GM12874 (cell line): ENCODE results near the gene SOBP.

Source experiments
- CTCF ChIP-seq: IDR thresholded peaks from 2 replicates; pipeline ENCODE4 v1.5.1; 2011; ENCODE audit warnings: low read depth, mild to moderate bottlenecking, control low read depth, low read length, moderate library complexity; ENCODE audit not compliant: insufficient read depth

Gene SOBP

DNA sequence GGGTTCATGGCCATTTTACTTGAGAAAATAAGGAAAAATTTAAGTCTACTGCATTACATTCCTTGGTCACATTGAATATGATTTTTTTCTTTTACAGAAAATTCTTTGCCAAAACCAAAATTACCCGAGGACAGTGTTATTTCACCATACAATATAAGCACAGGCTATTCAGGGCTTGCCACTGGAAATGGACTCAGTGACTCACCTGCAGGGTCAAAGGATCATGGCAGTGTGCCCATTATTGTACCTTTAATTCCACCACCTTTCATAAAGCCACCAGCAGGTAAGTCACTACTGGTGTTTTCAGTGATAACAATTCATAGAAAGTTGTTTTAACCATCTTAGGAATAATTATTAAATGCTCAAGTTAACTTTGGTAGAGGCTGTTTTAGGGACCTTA is 16.2 kb downstream of the SOBP start:
- TF ChIP-seq CTCF: no peak

- TF ChIP-seq CTCF: no peak
Measured at GRCh38 chr6:107509506-107509905, 19.6 kb downstream of the SOBP start.

GRCh38 chr6:107510108-107510507 is 20.2 kb downstream of the SOBP start:
- TF ChIP-seq CTCF: no peak

DNA sequence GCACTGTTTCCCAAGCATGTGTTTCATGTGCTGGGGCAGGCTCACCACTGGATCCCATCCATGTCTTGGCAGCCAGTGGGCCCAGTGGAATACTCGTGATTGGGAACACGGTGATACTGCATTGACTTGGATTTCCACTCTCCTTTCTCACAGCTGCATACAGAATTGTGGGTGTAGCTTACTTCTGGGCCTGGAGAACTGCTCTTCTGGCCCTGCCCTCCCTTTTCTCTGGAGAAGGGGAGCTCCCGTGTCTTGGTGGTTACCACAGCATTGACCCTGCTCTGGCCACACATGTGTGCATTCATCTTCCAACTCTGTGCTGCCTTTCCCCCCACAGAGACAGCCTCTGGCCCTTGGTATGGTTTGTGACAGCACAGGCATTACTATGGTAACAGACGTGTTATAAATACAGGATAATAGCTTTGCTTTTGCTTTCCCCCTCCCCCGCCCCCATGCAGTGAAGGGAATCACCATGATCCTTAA is 21.6 kb downstream of the SOBP start:
- no peak for TF ChIP-seq CTCF

DNA sequence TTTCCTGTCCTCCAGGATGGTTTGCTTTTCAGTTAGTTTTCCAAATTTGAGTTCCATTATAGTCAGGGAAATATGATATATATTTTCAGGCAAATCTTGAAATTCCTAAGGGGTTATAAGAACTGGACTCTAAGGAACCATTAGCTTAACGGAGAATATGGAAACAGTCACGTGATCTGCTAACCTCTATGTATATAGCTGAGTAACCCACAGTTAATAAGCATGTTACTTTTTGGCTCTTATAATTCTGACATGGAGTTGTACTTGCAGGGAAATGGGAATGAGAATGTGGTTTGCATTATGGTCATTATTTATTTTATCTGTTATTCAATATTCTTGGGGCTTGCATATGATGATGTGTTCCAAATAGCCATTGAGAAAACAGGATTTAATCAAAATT is 23.3 kb downstream of the SOBP start:
- TF ChIP-seq CTCF: no peak

DNA sequence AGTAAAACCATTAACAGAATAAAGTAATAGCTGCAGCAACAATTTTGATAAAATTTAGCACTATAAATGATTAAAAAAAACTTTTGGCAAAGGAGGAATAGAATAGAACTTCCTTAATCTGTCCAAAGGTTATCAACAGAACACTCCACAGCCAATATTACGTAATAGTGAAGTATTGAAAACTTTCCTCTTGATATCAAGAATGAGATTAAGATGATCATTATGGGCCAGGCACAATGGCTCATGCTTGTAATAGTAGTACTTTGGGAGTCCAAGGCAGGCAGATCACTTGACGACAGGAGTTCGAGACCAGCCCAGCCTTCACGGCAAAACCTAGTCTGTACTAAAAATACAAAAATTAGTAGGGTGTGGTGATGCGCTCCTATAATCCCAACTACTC is 26.0 kb downstream of the SOBP start:
- no peak for TF ChIP-seq CTCF

GRCh38 chr6:107517274-107517673 is 27.4 kb downstream of the SOBP start:
- no peak for TF ChIP-seq CTCF
